CD8-positive, alpha-beta memory T cell (primary cell): ENCODE results near the gene CAPN15. TPM values are rescaled to one million over a fixed set of nuclear protein-coding genes. Genes with fewer than 3 reads are reported as not detected.

Experiments used
- CTCF ChIA-PET: fragments of 350-600 bp; sonication (Branson Sonifier 250); formaldehyde crosslinking; loops from one replicate; lab custom pipeline; 2021; ENCODE audit warnings: antibody characterized with exemption; lab: Charles Lee
- POLR2A ChIA-PET: fragments of 350-600 bp; sonication (Branson Sonifier 250); formaldehyde crosslinking; loops from one replicate; lab custom pipeline; 2021; ENCODE audit warnings: antibody characterized with exemption; lab: Charles Lee
- DNase-seq, 5 donors: peaks; one replicate each; pipeline versions ENCODE4 v3.0.0 to v3.0.0-alpha.2; 2020 to 2022; ENCODE audit warnings: mixed read lengths in 1 of 5
- H3K27ac ChIP-seq: one replicate; pipeline ENCODE4 v1.7.0; 2013; ENCODE audit warnings: low read depth, mild to moderate bottlenecking, low read length, moderate library complexity
- H3K27me3 ChIP-seq: 2 replicates; pipeline ENCODE4 v1.7.0; 2013; ENCODE audit warnings: low read length, mild to moderate bottlenecking; ENCODE audit not compliant: insufficient read depth, poor library complexity, severe bottlenecking
- H3K36me3 ChIP-seq: 2 replicates; pipeline ENCODE4 v1.7.0; 2013; ENCODE audit warnings: mild to moderate bottlenecking, low read length, moderate library complexity; ENCODE audit not compliant: insufficient read depth
- H3K4me1 ChIP-seq: 2 replicates; pipeline ENCODE4 v1.7.0; 2013; ENCODE audit warnings: mild to moderate bottlenecking, low read length, moderate library complexity; ENCODE audit not compliant: insufficient read depth
- H3K4me3 ChIP-seq: 2 replicates; pipeline ENCODE4 v1.7.0; 2013; ENCODE audit warnings: mild to moderate bottlenecking, low read length
- H3K9me3 ChIP-seq: 2 replicates; pipeline ENCODE4 v1.7.0; 2013; ENCODE audit warnings: mild to moderate bottlenecking, low read length
- H3K27ac Mint-ChIP-seq, 8 donors: one replicate each; pipeline ENCODE4 v1.8.0; 2020 to 2021; ENCODE audit warnings: mixed read lengths in 8 of 8, mild to moderate bottlenecking in 6 of 8, inconsistent platforms in 3 of 8, moderate library complexity in 3 of 8
- H3K27me3 Mint-ChIP-seq, 2 donors: one replicate each; pipeline ENCODE4 v1.8.0; 2020 to 2021; ENCODE audit warnings: mixed read lengths in 2 of 2, mild to moderate bottlenecking in 1 of 2, moderate library complexity in 1 of 2
- H3K36me3 Mint-ChIP-seq, 3 donors: one replicate each; pipeline ENCODE4 v1.8.0; 2020 to 2021; ENCODE audit warnings: mixed read lengths in 3 of 3, inconsistent platforms in 1 of 3, mild to moderate bottlenecking in 1 of 3
- H3K4me1 Mint-ChIP-seq, 3 donors: one replicate each; pipeline ENCODE4 v1.8.0; 2020 to 2021; ENCODE audit warnings: mixed read lengths in 3 of 3, inconsistent platforms in 1 of 3, mild to moderate bottlenecking in 1 of 3
- H3K4me3 Mint-ChIP-seq, 7 donors: one replicate each; pipeline ENCODE4 v1.8.0; 2020 to 2021; ENCODE audit warnings: mixed read lengths in 7 of 7, mild to moderate bottlenecking in 6 of 7, moderate library complexity in 4 of 7, inconsistent platforms in 2 of 7
- H3K9me3 Mint-ChIP-seq, 5 donors: one replicate each; pipeline ENCODE4 v1.8.0; 2020 to 2022; ENCODE audit warnings: mixed read lengths in 5 of 5, mild to moderate bottlenecking in 3 of 5, moderate library complexity in 2 of 5, inconsistent platforms in 1 of 5
- polyA plus RNA-seq: library from polyadenylated mRNA; unstranded; fragments of 300-500 nt; fragmentation: Illumina TruSeq; gene quantifications from one replicate; pipeline ENCODE4 v1.2.3, GENCODE V29; 2021
- total RNA-seq, 2 experiments: library from RNA; stranded (reverse); gene quantifications; one replicate each; pipeline ENCODE4 v1.2.3, GENCODE V29; 2021

Gene CAPN15
- total and polyA plus RNA-seq, 3 experiments from 2014 or later, result 15.5 to 98.6 (median 91.9) TPM

DNA sequence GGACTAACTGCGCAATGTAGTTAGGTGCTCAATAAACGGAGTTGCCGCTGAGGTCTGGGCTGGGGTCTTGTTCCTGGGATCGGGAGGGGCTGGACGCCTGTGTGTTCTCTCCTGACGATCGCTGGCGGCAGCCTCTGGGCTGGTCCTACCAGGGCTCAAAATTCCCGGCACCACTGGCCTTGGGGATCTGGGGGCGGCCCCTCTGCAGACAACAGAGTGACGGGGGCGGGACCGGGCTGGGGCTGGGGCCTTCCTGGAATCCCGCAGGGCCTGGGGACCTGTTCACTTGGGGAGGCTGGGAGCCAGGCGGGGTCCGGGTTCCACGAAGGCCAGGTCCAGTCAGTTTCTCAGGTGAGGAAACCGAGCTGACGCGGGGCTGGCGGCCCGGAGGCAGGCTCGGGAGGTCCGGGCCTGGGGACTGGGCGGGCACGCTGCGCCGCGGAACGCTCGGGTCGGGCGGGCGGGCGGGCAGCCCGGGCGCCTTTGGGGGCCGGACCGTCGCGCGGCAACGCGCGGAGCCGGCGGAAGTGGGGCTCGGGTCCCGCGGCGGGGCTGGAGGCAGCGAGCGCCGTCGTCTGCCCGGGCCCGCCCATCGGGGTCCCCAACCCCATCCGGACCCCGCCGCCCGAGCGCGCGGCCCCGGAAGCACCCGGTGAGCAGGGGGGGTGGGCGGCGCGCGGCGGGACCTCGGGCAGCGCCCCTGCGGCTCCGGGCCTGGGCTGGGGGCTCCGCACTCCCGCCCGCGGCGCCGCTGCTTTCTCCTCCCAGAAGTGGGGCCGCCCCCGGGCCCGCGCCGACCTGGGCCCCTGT is 42.1 kb downstream of the CAPN15 start, which contains the start of gene PIGQ:
Gene PIGQ (plus strand): TSS at position 524 of the 810 bp plus-strand sequence. CDS start 4,107 bp downstream, outside the sequence.
- Histone ChIP-seq H3K9me3 (no peaks in the 10 kb centered on the region), H3K27ac (peak within 1 kb of the TSS; percentile 76), H3K4me3 (peak within 1 kb of the TSS; percentile 72), H3K4me1 (peaks cover 41% of the 10 kb centered on the region), H3K36me3 (no peaks in the 10 kb centered on the region), H3K27me3 (no peaks in the 10 kb centered on the region)
- DNase-seq, result peak; percentile 52 to 76 (median 68)
- POLR2A ChIA-PET, result interaction anchor here (1.0 kb wide), 1 partner anchor 19 kb away, joined by 3 read pairs; no protein-coding TSS in a partner anchor
- peaks cover 0 to 2% of the 10 kb centered on the region in 2 donors for H3K27me3 Mint-ChIP-seq
- peak within 1 kb of the TSS; percentile 82 to 92 (median 86) for H3K4me3 Mint-ChIP-seq
- H3K4me1 Mint-ChIP-seq, result peaks cover 30 to 37% (median 36%) of the 10 kb centered on the region in 3 donors
- H3K36me3 Mint-ChIP-seq, result peaks cover 0 to 6% (median 0%) of the 10 kb centered on the region in 3 donors
- CTCF ChIA-PET, result no interaction called here
- peaks cover 0 to 4% (median 0%) of the 10 kb centered on the region in 5 donors for H3K9me3 Mint-ChIP-seq
- H3K27ac Mint-ChIP-seq, result peak within 1 kb of the TSS; percentile 81 to 96 (median 94)

DNA sequence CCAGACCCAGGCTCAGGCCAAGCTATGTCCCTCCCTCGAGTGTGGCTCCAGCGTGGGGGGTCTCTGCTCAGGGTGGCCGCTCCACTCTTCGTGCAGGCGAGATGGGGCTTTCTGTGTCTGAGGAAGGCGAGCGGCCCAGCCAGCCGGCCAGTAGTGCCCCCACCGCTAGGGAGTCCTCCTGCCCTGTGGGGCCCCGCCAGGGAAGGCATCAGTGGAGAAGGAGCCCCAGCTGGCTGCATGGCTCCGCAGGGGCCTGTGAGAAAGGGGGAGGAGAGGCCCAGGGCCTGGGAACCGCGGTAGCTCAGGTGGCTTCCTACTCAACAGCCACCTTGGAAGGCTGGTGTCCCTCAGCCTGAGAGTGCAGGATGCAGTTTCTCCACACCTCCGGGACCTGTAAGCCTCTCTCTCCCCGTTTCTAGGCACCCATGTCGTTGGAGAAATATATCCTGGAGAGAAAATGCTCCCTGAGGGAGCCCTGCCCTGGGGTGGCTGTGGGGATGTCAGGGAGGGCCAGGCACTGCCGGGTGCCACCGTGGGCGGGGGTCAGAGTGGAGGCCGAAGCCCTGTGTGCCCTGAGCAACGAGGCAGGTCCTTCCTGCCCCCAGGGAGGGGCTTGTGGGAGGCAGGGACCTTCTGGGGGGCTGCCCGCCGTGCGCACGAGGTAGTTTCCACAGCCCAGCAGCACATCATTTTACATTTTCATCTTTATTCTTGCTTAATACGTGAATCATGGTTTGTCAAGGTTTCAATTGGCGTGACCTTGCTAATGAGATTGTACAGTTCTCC is 45.5 kb downstream of the CAPN15 start:
- Mint-ChIP-seq H3K4me3 (no peak overlapping the region), H3K36me3 (peaks cover 0 to 11% (median 0%) of the 10 kb centered on the region in 3 donors), H3K27me3 (no peaks in the 10 kb centered on the region), H3K27ac (no peak overlapping the region), H3K4me1 (peaks cover 22 to 28% (median 27%) of the 10 kb centered on the region in 3 donors), H3K9me3 (peaks cover 0 to 4% (median 0%) of the 10 kb centered on the region in 5 donors)
- ChIA-PET POLR2A (no interaction called here), CTCF (no interaction called here)
- Histone ChIP-seq H3K27me3 (no peaks in the 10 kb centered on the region), H3K36me3 (no peaks in the 10 kb centered on the region), H3K4me3 (no peak overlapping the region), H3K9me3 (no peaks in the 10 kb centered on the region), H3K4me1 (peaks cover 21% of the 10 kb centered on the region), H3K27ac (no peak overlapping the region)
- DNase-seq, result no peak

- POLR2A ChIA-PET, result no interaction called here
- Histone ChIP-seq H3K36me3 (no peaks in the 10 kb centered on the region), H3K27me3 (no peaks in the 10 kb centered on the region), H3K4me1 (peaks cover 10% of the 10 kb centered on the region), H3K9me3 (no peaks in the 10 kb centered on the region), H3K27ac (no peak overlapping the region), H3K4me3 (no peak overlapping the region)
- peaks cover 18 to 27% (median 24%) of the 10 kb centered on the region in 3 donors for H3K4me1 Mint-ChIP-seq
- no peak for DNase-seq
- peaks cover 0 to 4% (median 0%) of the 10 kb centered on the region in 5 donors for H3K9me3 Mint-ChIP-seq
- H3K27ac Mint-ChIP-seq, result no peak overlapping the region
- no peak overlapping the region for H3K4me3 Mint-ChIP-seq
- peaks cover 0 to 11% (median 0%) of the 10 kb centered on the region in 3 donors for H3K36me3 Mint-ChIP-seq
- CTCF ChIA-PET, result no interaction called here
- no peaks in the 10 kb centered on the region for H3K27me3 Mint-ChIP-seq
These were observed 46.7 kb downstream of the CAPN15 start for GRCh38 chr16:574021-574760.

GRCh38 chr16:575354-576196 is 48.1 kb downstream of the CAPN15 start:
- H3K27ac Mint-ChIP-seq, result no peak overlapping the region
- H3K4me1 Mint-ChIP-seq, result peaks cover 14 to 20% (median 15%) of the 10 kb centered on the region in 3 donors
- no peaks in the 10 kb centered on the region for H3K27me3 ChIP-seq
- peaks cover 0 to 10% (median 0%) of the 10 kb centered on the region in 3 donors for H3K36me3 Mint-ChIP-seq
- no peaks in the 10 kb centered on the region for H3K27me3 Mint-ChIP-seq
- H3K4me3 ChIP-seq, result no peak overlapping the region
- ChIA-PET CTCF (no interaction called here), POLR2A (no interaction called here)
- peaks cover 0 to 4% (median 0%) of the 10 kb centered on the region in 5 donors for H3K9me3 Mint-ChIP-seq
- H3K4me1 ChIP-seq, result peaks cover 6% of the 10 kb centered on the region
- no peak overlapping the region for H3K4me3 Mint-ChIP-seq
- no peaks in the 10 kb centered on the region for H3K9me3 ChIP-seq
- H3K36me3 ChIP-seq, result no peaks in the 10 kb centered on the region
- no peak overlapping the region for H3K27ac ChIP-seq
- DNase-seq, result no peak

DNA sequence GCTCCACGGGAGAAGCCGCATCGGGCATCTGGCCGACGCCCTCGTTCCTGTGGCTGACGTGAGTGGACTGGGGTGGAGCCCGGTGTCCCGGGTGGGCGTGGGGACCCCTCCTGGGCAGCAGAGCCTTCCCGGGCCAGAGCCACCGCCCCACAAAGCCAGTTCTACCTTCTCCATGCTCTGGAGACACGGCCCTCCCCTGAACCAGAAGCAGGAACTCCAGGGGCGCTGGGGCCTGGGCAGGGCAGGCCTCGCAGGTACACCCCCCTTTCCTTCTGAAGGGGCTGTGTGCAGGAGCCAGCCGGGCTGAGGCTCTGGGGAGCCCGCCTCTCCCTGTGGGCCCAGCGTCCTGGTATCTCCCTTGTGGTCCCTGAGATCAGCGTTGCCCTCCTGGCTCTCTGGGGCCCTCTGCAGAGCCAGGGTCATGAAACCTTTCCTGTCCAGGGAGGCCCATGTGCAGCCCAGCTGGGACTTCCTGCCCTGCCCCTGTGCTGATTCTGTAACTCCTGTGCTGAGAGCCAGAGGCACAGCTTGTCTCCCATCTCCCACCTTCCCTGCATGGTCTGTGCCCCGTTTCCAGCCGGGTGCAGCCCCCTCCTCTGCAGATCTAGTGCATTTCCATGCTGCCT is 48.8 kb downstream of the CAPN15 start:
- POLR2A ChIA-PET, result no interaction called here
- H3K36me3 Mint-ChIP-seq, result peaks cover 0 to 10% (median 0%) of the 10 kb centered on the region in 3 donors
- CTCF ChIA-PET, result no interaction called here
- no peak overlapping the region for H3K27ac Mint-ChIP-seq
- H3K4me1 Mint-ChIP-seq, result peaks cover 7 to 12% (median 8%) of the 10 kb centered on the region in 3 donors
- no peaks in the 10 kb centered on the region for H3K4me1 ChIP-seq
- H3K9me3 Mint-ChIP-seq, result no peaks in the 10 kb centered on the region
- H3K4me3 Mint-ChIP-seq, result no peak overlapping the region
- no peak overlapping the region for H3K4me3 ChIP-seq
- H3K27me3 ChIP-seq, result no peaks in the 10 kb centered on the region
- DNase-seq, result no peak
- H3K36me3 ChIP-seq, result no peaks in the 10 kb centered on the region
- H3K27ac ChIP-seq, result no peak overlapping the region
- no peaks in the 10 kb centered on the region for H3K9me3 ChIP-seq
- no peaks in the 10 kb centered on the region for H3K27me3 Mint-ChIP-seq

DNA sequence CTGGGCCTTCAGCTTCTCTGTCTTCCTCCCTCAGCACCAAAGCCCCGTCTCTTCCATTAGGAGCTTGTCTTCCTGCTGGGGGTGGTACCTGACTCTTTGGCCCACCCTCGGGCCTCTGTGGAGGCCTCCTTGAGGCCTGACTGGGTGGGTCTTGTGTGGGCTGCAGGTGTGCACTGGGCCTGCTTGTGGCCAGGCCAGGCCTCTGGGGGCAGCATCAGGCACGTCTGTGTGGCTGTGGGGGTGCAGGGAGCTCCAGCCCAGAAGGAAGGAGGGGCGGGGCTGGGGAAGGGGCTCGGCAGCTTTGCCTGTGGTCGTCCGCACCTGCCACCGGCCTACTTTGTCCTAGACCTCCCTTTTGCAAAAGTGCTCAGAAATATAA is 49.3 kb downstream of the CAPN15 start:
- no peak overlapping the region for H3K27ac Mint-ChIP-seq
- H3K9me3 Mint-ChIP-seq, result no peaks in the 10 kb centered on the region

DNA sequence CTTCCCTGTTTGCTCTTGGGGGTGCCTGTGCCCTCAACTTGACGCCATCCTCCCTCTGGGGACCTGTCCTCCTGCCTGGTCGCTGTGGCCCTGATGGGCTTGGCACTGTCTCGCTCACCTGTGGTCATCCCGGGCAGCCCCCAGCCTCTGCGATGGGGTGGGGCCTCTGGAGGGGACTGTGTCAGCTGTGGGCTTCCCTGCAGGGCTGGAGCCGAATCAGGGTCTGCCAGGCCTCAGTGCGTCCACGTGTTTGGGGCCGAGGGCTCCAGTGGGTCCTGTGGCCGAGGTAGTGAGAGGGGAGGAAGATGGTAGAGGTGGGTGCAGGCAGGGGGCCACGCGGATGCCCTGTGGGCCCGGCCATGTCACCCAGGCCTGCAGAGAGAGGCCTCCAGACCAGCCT is 50.3 kb downstream of the CAPN15 start:
- H3K9me3 ChIP-seq, result no peaks in the 10 kb centered on the region
- Mint-ChIP-seq H3K27me3 (no peaks in the 10 kb centered on the region), H3K4me1 (peaks cover 0 to 4% (median 0%) of the 10 kb centered on the region in 3 donors), H3K27ac (no peak overlapping the region), H3K4me3 (peak overlapping the region in 1 of 7 donors; percentile 45), H3K36me3 (peaks cover 0 to 7% (median 0%) of the 10 kb centered on the region in 3 donors), H3K9me3 (no peaks in the 10 kb centered on the region)
- DNase-seq, result no peak
- H3K27me3 ChIP-seq, result no peaks in the 10 kb centered on the region
- H3K4me3 ChIP-seq, result no peak overlapping the region
- no peaks in the 10 kb centered on the region for H3K36me3 ChIP-seq
- ChIA-PET CTCF (no interaction called here), POLR2A (no interaction called here)
- no peaks in the 10 kb centered on the region for H3K4me1 ChIP-seq
- no peak overlapping the region for H3K27ac ChIP-seq

More for the DNA sequence above, 49.3 kb downstream of the CAPN15 start:
- no peaks in the 10 kb centered on the region for H3K36me3 ChIP-seq
- no peaks in the 10 kb centered on the region for H3K9me3 ChIP-seq
- POLR2A ChIA-PET, result no interaction called here
- no peak overlapping the region for H3K27ac ChIP-seq
- CTCF ChIA-PET, result interaction anchor here (0.7 kb wide), 1 partner anchor 9 kb away, joined by 4 read pairs; no protein-coding TSS in a partner anchor
- no peaks in the 10 kb centered on the region for H3K4me1 ChIP-seq
- peaks cover 0 to 9% (median 0%) of the 10 kb centered on the region in 3 donors for H3K36me3 Mint-ChIP-seq
- peaks cover 2 to 7% (median 3%) of the 10 kb centered on the region in 3 donors for H3K4me1 Mint-ChIP-seq
- H3K27me3 Mint-ChIP-seq, result no peaks in the 10 kb centered on the region
- no peak for DNase-seq
- no peaks in the 10 kb centered on the region for H3K27me3 ChIP-seq
- H3K4me3 Mint-ChIP-seq, result no peak overlapping the region
- no peak overlapping the region for H3K4me3 ChIP-seq
